Natural killer cell treated with Interleukin-12 subunit alpha and Interleukin-12 subunit beta and Interleukin-15 and Interleukin-18, amount 100 ng/mL, for 72 hours (primary cell): ENCODE data around the gene ATP1A2. TPM values are rescaled to one million over a fixed set of nuclear protein-coding genes. Genes with fewer than 3 reads are reported as not detected.
A peak's percentile ranks its signal among the peaks of the same experiment; 100 is the strongest.
"Not testable (repeated sequence)": the region's sequence is repeated elsewhere in the genome, so short reads cannot be mapped to it uniquely, and the experiment has no call there.

Source experiments
- ATAC-seq, 2 donors: fragments of 150-1000 bp; cut with Tn5 transposase in 1 of 2; sonication (Bioruptor Pico), chemical (Tn5 transposase) in 1 of 2; 2 replicates each; pipeline ENCODE4 v1.10.0; 2021
- DNase-seq: peaks from one replicate; pipeline ENCODE4 v3.0.0; 2022; ENCODE audit warnings: low spot score
- H3K27ac Mint-ChIP-seq, 2 donors: 1 replicate in 1 of 2; 2 replicates in 1 of 2; pipeline ENCODE4 v1.8.0; 2022; ENCODE audit warnings: mixed read lengths in 2 of 2, mild to moderate bottlenecking in 1 of 2, moderate library complexity in 1 of 2
- H3K27me3 Mint-ChIP-seq, 2 donors: 1 replicate in 1 of 2; 2 replicates in 1 of 2; pipeline ENCODE4 v1.8.0; 2022; ENCODE audit warnings: mixed read lengths in 2 of 2
- H3K36me3 Mint-ChIP-seq: one replicate; pipeline ENCODE4 v1.8.0; 2022; ENCODE audit warnings: mixed read lengths
- H3K4me1 Mint-ChIP-seq, 2 donors: 1 replicate in 1 of 2; 2 replicates in 1 of 2; pipeline ENCODE4 v1.8.0; 2022; ENCODE audit warnings: low read depth in 2 of 2, mixed read lengths in 2 of 2, mild to moderate bottlenecking in 1 of 2
- H3K4me3 Mint-ChIP-seq: one replicate; pipeline ENCODE4 v1.8.0; 2022; ENCODE audit warnings: mixed read lengths
- H3K9me3 Mint-ChIP-seq: 2 replicates; pipeline ENCODE4 v1.8.0; 2022; ENCODE audit warnings: mixed read lengths
- total RNA-seq, 2 donors: library from RNA; stranded (reverse); gene quantifications; one replicate each; pipeline ENCODE4 v1.2.3, GENCODE V29; 2022

ATP1A2 gene
- total RNA-seq, 2 donors from 2014 or later: not detected

DNA sequence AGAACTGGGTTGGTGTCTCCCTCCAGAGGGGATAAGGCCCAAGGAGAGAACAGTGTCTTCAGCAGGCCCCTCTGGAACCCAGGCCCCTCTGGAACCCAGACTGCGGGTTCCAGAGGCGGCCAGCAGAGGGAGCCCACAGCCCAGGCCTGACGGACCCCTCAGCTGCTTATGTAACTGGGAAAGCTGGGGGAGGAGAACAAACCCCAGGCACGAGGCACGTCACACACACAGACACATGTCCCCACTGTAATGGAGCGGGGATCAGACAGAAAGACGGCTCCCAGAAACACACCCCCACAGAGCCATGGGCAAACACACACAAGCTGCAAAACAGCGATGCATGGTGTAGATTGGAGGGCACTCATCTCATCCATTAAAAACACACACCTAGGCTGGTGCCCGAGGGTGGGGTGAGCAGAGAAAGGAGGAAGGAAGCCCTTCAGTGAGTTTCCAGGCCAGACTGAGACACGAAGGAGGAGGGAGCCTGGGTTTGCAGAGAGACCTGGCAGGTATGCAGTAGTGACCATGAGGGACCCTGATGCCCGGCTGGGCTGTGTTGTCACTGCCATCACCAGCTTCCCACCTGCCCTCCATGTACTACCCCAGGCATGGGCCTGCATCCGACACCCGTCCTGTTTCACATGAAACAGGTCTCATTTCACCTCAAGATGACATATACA, 14.4 kb upstream of the ATP1A2 start:
- Mint-ChIP-seq H3K9me3 (no peaks in the 10 kb centered on the region), H3K27me3 (no peaks in the 10 kb centered on the region), H3K27ac (no peak overlapping the region), H3K36me3 (no peaks in the 10 kb centered on the region), H3K4me3 (no peak overlapping the region), H3K4me1 (peaks cover 36 to 40% of the 10 kb centered on the region in 2 donors)
- no peak for DNase-seq
- ATAC-seq: peak in 1 of 2 donors; percentile 14

DNA sequence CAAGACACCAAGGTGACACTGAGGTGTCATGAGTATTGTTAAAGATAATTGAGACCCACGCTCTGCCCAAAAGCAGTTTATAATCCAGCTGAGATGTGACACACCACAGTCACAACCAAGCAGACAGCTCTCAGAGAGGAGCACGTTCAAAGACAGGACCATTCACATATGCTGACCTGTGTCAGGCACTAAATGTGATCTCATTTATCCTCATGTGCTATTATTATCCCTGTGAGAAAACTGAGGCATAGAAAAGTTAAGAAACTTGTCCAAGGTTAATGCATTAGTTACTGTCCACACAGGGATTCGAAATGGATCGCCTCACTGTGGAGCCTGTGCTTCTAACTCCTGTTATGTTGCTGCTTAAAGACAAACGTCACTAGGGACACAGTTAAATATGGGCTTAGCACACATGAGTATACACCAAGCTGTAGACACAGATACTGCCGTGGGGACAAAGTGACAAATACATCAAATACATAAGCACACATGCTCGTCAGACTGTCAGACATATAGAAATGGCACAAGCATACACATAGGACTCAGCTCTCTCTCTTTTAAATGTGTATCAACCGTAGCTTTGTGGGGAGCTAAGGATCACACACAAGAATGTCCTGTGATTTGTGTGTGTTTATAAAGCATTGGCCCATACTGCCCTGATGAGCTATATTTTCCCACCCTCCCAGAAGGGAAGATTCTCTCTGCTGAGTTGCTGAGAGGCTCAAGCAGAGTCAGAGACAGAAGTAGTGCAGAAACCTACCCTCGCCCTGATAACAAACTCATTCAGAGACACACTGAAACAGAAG, 13.6 kb upstream of the ATP1A2 start:
- peaks cover 0 to 6% of the 10 kb centered on the region in 2 donors for H3K27me3 Mint-ChIP-seq
- H3K36me3 Mint-ChIP-seq: no peaks in the 10 kb centered on the region
- peaks cover 33 to 35% of the 10 kb centered on the region in 2 donors for H3K4me1 Mint-ChIP-seq
- ATAC-seq: no peak
- no peak overlapping the region for H3K27ac Mint-ChIP-seq
- no peaks in the 10 kb centered on the region for H3K9me3 Mint-ChIP-seq
- H3K4me3 Mint-ChIP-seq: no peak overlapping the region
- no peak for DNase-seq

- H3K27ac Mint-ChIP-seq: no peak overlapping the region
- H3K36me3 Mint-ChIP-seq: no peaks in the 10 kb centered on the region
- H3K27me3 Mint-ChIP-seq: peaks cover 0 to 12% of the 10 kb centered on the region in 2 donors
- H3K4me1 Mint-ChIP-seq: peaks cover 22 to 26% of the 10 kb centered on the region in 2 donors
- DNase-seq (no peak), ATAC-seq (no peak)
- no peaks in the 10 kb centered on the region for H3K9me3 Mint-ChIP-seq
- H3K4me3 Mint-ChIP-seq: no peak overlapping the region
These were observed 11.7 kb upstream of the ATP1A2 start for GRCh38 chr1:160103658-160104408.

- Mint-ChIP-seq H3K27ac (no peak overlapping the region), H3K27me3 (peaks cover 2 to 12% of the 10 kb centered on the region in 2 donors), H3K9me3 (no peaks in the 10 kb centered on the region), H3K4me1 (peaks cover 18 to 20% of the 10 kb centered on the region in 2 donors), H3K36me3 (no peaks in the 10 kb centered on the region), H3K4me3 (no peak overlapping the region)
- DNase-seq (no peak), ATAC-seq (no peak)
These were observed 11.1 kb upstream of the ATP1A2 start for GRCh38 chr1:160104486-160104885.

DNA sequence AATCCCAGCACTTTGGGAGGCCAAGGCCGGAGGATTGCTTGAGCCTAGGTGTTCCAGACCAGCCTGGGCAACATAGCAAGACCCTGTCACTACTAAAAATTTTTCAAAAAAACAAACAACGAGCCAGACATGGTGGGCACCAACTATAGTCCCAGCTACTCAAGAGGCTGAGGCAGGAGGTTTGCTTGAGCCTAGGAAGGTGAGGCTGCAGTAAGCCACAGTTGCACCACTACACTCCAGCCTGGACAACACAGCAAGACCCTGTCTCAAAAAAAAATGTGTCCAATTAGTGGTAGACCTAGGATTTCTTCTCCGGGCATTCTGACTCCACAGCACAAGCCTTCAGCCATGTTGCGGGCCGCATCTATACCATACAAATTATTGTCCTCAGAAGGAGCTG, 10.4 kb upstream of the ATP1A2 start:
- Mint-ChIP-seq H3K27me3 (peaks cover 2 to 12% of the 10 kb centered on the region in 2 donors), H3K36me3 (no peaks in the 10 kb centered on the region), H3K27ac (no peak overlapping the region), H3K4me3 (no peak overlapping the region), H3K9me3 (no peaks in the 10 kb centered on the region), H3K4me1 (peaks cover 16 to 17% of the 10 kb centered on the region in 2 donors)
- DNase-seq (no peak), ATAC-seq (no peak)

GRCh38 chr1:160107512-160107911, 8.0 kb upstream of the ATP1A2 start:
- Mint-ChIP-seq H3K27me3 (peaks cover 4 to 16% of the 10 kb centered on the region in 2 donors), H3K36me3 (no peaks in the 10 kb centered on the region), H3K27ac (no peak overlapping the region), H3K9me3 (no peaks in the 10 kb centered on the region), H3K4me1 (peaks cover 0 to 7% of the 10 kb centered on the region in 2 donors), H3K4me3 (no peak overlapping the region)
- DNase-seq (no peak), ATAC-seq (no peak)

- ATAC-seq (peak in 1 of 2 donors; percentile 17), DNase-seq (no peak)
- no peak overlapping the region for H3K4me3 Mint-ChIP-seq
- no peaks in the 10 kb centered on the region for H3K36me3 Mint-ChIP-seq
- no peaks in the 10 kb centered on the region for H3K4me1 Mint-ChIP-seq
- peaks cover 4 to 25% of the 10 kb centered on the region in 2 donors for H3K27me3 Mint-ChIP-seq
- H3K27ac Mint-ChIP-seq: no peak overlapping the region
- H3K9me3 Mint-ChIP-seq: no peaks in the 10 kb centered on the region
These were observed 6.5 kb upstream of the ATP1A2 start for GRCh38 chr1:160108888-160109662.

GRCh38 chr1:160109686-160110085, 5.9 kb upstream of the ATP1A2 start:
- DNase-seq (no peak), ATAC-seq (no peak)
- peaks cover 4 to 28% of the 10 kb centered on the region in 2 donors for H3K27me3 Mint-ChIP-seq
- H3K9me3 Mint-ChIP-seq: no peaks in the 10 kb centered on the region
- no peaks in the 10 kb centered on the region for H3K4me1 Mint-ChIP-seq
- no peak overlapping the region for H3K27ac Mint-ChIP-seq
- no peaks in the 10 kb centered on the region for H3K36me3 Mint-ChIP-seq
- H3K4me3 Mint-ChIP-seq: no peak overlapping the region

- H3K27me3 Mint-ChIP-seq: peaks cover 4 to 30% of the 10 kb centered on the region in 2 donors
- H3K4me1 Mint-ChIP-seq, H3K4me3 Mint-ChIP-seq, H3K27ac Mint-ChIP-seq, ATAC-seq, H3K36me3 Mint-ChIP-seq, DNase-seq, H3K9me3 Mint-ChIP-seq: not testable (repeated sequence)
These were observed 4.1 kb upstream of the ATP1A2 start for GRCh38 chr1:160111462-160111861.

DNA sequence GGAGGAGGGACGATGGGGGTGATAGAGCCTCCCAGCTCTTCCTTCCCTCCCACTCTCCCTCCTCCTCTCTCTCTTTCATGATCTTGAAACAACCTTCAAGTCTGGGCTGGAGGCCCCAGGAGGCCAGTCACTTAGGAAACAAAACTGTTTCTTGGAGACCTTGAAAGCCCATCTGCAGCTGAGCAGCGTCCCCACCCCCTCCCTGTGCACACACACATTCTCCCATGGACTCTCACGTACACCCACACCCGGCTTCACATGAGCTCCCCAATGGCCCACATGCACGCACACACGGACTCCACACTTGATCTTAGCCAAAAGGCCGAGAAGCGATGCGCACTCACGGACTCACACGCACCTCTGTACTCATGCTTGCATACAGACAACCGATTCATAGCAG, 3.2 kb upstream of the ATP1A2 start:
- H3K4me1 Mint-ChIP-seq: no peaks in the 10 kb centered on the region
- no peak overlapping the region for H3K4me3 Mint-ChIP-seq
- no peak for DNase-seq
- H3K9me3 Mint-ChIP-seq: no peaks in the 10 kb centered on the region
- no peak overlapping the region for H3K27ac Mint-ChIP-seq
- ATAC-seq: peak in 1 of 2 donors; percentile 8
- H3K36me3 Mint-ChIP-seq: no peaks in the 10 kb centered on the region
- H3K27me3 Mint-ChIP-seq: peaks cover 8 to 21% of the 10 kb centered on the region in 2 donors

DNA sequence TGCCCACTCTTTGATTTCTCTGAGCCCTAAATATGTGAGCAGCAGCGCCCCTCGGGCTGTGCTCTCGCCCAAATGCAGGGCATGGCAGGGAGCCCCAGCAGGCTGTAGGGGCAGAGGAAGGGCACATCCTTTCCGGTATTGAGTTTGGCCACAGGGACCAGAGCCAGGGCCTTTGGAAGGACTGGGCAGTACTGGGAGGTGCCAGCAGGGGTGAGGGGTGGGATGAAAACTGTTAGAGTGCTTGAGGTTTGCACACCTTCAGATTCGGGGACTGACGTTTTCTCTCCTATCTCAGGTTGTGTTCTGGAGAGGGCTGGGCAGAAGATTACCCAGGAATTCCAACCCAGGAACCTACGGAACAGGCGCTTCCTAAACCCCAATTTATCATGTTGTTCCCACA, 2.2 kb upstream of the ATP1A2 start:
- ATAC-seq: no peak
- DNase-seq: no peak
- Mint-ChIP-seq H3K4me1 (no peaks in the 10 kb centered on the region), H3K27ac (no peak overlapping the region), H3K27me3 (peaks cover 12 to 23% of the 10 kb centered on the region in 2 donors), H3K4me3 (no peak overlapping the region), H3K36me3 (no peaks in the 10 kb centered on the region), H3K9me3 (no peaks in the 10 kb centered on the region)

- Mint-ChIP-seq H3K4me3 (no peak overlapping the region), H3K4me1 (no peaks in the 10 kb centered on the region), H3K27ac (no peak overlapping the region), H3K36me3 (no peaks in the 10 kb centered on the region), H3K27me3 (peaks cover 13 to 25% of the 10 kb centered on the region in 2 donors), H3K9me3 (no peaks in the 10 kb centered on the region)
- ATAC-seq (no peak), DNase-seq (no peak)
These were observed 1.5 kb upstream of the ATP1A2 start for GRCh38 chr1:160114085-160114484.
